Fibroblast of skin of abdomen (primary cell): ENCODE results near the gene ZNF516.

Experiments used
- DNase-seq: peaks from one replicate; pipeline ENCODE4 v3.0.0-alpha.2; 2013

The ZNF516 gene

DNA sequence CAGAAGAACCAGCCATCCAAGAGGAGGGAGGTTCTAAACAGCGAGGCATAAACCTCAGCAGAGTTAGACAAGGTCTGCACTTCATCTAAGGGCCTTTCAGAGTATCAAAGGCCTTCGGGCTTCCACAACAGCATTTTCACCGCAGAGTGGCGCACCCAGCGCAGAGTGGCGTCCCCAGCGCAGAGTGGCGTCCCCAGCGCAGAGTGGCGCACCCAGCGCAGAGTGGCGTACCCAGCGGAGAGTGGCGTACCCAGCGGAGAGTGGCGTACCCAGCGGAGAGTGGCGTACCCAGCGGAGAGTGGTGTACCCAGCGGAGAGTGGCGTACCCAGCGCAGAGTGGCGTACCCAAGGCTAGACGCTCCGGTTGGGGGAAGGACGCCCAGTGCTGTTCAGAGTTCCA lies 137.9 kb downstream of the ZNF516 start:
- no peak for DNase-seq

DNA sequence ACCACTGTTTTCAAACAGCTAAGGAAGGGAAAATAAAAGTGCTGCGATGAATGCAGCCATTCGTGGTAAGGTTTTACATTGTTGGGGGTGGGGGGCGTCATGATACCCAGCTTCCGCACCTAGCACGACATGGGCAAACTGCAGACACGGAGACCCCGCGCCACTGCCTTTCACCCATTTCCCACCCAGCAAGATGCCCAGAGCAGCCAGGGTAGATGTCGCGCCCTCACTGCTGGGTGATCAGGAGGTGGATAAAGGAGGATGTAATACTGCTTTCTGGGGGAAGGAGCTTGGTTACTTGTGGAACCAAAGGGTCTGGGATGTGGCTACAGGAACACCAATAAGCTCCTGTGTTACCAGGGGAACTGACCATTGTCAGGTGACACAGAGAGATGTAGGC lies 138.4 kb downstream of the ZNF516 start:
- DNase-seq = no peak

- DNase-seq = peak; percentile 65
Observed at GRCh38 chr18:76354348-76354747, 140.7 kb downstream of the ZNF516 start.

- no peak for DNase-seq
Observed at GRCh38 chr18:76353500-76353899, 141.5 kb downstream of the ZNF516 start.

GRCh38 chr18:76353046-76353445 lies 142.0 kb downstream of the ZNF516 start:
- DNase-seq = no peak

- DNase-seq = peak; percentile 89
Observed at GRCh38 chr18:76351961-76352581, 143.0 kb downstream of the ZNF516 start.

DNA sequence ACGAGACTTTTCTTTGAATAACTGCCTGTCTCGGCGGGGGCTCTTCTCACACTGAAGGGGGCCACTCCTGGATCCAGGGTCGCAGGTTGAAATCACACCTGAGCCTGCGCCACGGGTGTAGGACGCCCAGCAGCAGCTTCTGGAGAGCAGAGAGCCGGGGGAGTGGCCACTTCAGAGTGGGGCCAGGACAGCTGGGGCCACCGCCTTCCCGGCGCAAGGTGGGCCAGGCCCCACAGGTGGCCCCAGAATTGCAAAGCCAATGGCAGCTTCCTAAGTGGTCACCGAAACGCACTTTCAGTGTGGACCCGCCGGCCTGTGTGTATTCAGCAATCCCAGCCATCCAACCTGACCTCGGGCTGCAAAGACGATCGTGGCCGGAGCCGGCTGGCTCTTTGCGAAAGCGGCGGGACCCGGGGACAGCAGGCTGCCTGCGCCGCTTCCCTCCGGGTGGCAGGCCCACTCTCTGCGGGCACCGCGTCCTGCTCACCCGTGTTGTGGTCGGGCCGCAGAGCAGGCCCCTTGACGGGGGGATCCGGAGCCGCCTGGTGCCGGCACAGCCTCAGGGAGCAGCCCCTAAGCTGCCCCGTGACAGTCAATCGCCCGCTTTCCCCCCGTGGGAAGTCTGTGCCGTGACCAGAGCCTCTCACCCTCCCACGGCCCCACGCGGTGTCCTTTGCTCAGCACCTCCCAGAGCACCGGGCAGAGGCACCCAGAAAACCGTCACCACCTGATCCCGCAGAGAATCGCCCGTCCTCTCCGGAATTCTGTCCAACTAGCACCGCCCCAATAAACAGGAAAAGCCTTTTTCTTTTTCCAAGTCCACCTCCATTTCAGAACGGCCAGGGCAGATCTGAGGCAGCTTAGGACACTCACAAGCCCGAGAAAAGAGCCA lies 144.7 kb downstream of the ZNF516 start:
- DNase-seq = no peak

DNA sequence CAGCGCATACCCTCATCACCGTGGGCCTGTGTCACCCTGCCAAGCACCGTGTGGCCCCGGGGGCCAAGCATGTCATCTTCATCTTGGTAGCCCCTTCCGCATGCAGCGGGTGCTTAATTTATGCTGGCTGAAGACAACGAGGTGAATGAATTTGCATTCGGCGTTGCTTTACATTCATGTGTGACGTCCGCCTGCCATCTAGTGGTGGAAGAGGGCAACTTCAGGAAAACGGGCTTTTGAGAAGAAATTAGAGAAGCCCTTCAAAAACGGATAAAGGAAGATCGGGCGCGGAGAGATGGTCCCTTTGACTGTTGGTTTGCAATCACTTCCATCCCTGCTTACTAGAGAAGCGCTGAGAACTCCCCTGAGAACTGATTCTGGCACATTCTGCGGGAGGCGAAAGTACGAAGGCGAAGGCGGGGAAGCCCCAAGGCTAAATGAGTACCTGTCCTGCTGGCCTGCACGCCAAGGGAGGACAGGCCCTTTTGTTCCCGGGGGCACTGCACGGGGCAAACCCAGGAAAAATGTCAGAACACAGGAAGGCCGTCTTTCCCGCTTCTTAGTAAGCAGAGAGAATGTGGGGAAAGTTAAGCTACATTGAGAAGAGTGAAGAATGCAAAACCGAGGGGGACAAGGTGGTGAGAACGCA lies 145.9 kb downstream of the ZNF516 start:
- DNase-seq = peak; percentile 65

DNA sequence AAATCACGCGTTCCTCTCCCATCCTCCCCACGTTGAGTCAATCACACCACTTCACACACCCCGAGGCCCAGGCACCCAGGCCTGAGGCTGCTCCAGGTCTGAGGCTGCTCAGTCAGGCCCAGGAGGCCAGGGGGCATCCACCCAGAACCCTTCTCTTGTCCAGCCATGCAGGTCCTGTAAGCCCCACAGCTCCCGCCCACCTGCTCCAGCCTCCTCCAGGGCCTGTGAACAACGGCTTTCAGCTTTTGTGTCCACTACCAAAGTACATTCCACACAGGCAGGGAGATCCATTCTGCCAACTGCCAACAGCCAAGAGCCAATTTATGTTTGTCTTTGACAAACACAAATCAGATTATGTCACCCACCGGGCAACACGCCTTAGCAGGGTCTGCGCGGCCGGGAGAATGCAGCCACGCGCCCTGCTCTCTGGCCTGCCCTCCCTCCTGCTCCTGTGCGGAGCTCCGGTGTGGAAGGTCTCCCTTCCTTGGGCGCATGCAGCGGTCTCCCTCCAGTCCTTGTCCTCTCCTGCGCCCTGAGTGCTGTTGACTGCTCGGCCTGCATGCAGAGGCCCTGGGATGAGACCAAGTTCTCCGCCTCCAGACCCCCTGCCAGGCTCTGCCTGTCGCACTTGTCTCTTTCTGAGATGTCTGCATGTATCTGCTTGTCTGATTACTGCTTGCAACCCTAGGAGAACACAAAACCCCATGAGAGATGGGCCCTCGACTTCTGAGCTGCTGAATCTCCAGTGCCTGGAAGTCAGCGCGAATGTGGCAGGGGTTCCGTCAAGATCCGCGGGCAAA lies 146.6 kb downstream of the ZNF516 start:
- DNase-seq = no peak

- DNase-seq = no peak
Observed at GRCh38 chr18:76347341-76347740, 147.7 kb downstream of the ZNF516 start.

DNA sequence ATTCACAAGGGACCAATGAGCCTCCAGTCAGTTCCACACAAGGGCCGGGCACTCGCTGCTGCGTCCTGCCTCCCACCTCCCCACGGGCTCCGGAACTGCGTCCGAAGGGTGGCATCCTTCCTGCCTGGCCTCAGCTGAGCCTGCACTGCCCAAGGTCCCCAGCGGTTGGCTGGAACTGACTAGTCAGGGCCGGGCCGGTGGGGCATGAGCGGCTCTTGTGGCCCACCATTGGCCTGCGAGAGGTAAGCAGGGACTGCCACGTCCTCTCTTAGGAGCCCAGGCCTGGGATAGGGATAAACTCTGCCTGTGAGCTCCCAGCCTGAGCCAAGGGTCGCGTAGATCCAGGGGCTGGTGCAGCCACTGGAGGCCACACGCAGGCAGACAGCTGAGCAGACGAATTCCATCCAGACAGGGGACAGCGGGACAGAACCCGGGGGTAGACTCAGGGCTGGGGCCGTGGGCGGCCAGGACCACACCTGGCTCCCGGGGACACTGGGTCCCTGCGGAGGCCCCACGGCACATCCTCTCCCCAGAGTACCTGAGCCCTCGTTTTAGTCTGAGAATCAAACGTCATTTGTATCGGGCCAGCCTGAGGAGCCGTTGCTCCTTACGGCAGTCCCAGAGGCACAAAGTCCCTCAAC lies 148.4 kb downstream of the ZNF516 start:
- DNase-seq = no peak

DNA sequence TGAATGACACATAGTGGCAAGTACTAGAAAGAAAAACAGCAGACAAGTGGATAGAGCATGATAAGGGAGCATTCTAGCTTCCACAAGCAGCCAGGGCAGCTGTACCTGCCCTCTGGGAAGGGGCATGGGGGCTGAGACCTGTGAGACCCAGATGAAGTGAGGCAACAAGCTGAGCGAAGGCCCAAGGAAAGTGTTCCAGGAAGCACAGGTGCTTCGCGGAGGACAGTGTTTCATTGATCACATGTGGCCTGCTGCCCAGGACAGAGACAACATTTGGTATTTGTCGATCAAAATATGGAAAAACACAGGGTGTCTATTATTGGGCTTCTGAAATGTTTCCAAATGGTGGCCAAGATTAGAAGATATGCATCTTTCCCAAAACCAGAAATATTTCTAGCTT lies 149.1 kb downstream of the ZNF516 start:
- DNase-seq = no peak

- no peak for DNase-seq
Observed at GRCh38 chr18:76343938-76344569, 151.0 kb downstream of the ZNF516 start.

GRCh38 chr18:76340410-76340809 lies 154.6 kb downstream of the ZNF516 start:
- DNase-seq = no peak

DNA sequence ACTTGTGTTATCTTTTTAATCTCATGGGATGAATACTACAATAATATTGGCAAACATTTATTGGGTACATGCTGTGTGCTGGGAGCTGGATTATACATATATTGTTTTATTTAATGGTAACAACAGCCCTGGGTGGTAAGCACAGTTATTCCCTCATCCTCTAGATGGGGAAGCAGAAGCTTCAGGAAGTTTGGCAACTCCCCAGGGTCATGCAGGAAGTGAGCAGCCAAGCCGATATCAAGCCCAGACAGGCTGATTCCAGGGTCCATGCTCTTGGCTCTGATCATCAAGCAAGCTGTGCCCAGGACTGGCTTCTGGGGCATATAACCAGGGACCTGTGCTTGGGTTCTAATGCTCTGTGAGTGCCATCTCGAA lies 155.8 kb downstream of the ZNF516 start:
- no peak for DNase-seq

DNA sequence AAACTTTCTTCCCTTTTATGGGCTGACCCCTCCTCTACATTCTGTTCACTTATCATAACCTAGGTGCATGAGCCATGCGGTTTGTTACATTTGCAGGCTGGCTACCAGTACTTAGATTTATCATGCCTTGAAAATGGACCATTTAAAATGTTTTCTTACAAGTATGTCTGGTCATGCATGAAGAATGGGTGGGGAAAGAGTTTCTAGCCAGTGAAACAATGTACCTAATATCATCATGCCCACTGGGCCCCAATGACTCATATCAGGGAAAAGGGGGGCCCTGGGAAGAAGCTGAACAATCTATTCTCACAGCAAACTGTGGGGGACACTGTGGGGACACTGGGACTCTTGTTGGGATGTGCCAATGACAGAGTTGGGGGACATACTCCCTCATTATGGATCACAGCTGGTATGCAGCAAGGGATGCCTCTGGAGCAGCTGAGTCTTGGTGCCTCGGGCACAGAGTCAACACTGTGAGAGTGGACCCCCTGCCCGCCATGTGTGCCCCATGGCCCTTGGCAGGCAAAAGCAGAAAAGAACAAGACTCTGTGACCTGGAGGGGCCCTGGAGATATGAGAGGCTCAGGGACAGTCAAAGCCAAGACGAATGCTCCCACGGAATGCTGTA lies 156.3 kb downstream of the ZNF516 start:
- DNase-seq = no peak

DNA sequence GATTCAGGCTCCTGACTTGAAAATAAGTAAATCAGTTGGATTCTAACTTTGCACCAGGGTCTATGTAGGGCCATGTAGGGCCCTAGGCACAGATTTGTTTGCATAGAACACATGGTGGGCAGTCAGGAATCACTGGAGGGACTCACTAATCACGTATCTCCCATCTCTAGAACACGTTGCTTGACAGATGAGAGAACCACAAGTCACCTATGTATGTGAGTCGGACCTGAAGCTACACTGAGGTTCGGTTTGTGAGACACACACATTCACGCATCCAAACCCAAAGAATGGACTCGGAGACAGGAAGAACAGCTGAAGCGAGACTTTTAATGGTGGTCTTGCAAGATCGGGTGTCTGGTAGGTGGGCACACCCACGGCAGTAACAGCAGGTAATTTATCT lies 157.0 kb downstream of the ZNF516 start:
- DNase-seq = no peak

DNA sequence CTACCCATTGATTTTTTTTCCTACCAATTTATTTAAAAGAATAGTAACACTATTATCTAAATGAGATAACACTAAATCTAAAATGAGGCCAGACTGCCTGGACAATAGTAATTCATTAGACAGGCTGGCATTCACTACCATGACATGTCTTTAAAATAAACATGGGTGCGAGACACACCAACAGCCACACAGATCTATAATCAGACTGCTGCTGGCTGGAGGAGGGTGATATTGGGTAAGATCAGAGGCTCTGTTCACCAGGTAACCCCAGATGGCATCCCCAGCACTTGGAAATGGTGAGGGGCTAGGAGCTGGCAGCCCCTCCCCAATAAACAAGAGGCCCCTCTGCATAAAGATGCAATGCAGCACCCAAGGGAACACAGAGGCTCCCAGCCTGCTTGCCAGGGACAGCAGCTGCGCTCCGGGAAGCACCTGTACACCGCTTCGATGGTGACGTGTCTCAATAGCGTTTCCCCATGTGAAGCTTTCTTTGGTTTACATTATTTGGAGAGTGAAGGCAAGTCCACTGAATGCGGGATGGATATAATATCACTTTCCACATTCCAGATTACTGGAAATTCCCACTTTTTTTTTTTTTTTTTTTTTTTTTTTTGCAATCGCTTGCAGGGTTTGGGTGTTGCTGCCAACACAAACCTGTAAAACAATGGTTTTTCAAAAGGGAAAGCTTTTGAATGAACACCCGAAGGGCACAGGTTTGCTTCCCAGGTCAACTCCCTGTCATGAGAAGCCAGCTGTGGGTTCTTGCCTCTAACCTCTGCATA lies 159.0 kb downstream of the ZNF516 start:
- no peak for DNase-seq

DNA sequence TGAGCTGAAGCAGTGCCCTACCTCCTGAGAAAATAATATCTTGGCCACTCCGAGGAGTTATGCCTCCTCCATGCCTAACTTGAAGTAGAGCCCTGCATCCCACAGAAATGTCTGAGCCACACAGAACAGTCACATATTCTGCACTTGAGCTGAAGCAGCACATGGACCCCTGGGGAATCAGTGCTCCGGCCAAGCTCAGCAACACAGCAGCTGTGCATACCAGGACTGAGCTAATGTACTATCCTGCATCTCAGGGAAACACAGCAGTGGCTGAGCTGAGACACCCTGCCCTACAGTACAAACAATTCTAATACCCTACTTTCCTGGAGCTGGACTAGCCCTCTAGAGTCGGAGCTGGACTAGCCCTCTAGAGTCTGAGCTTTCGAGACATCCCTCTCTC lies 166.9 kb downstream of the ZNF516 start:
- DNase-seq = no peak

GRCh38 chr18:76323891-76324290 lies 171.2 kb downstream of the ZNF516 start:
- DNase-seq = no peak

GRCh38 chr18:76322686-76323085 lies 172.4 kb downstream of the ZNF516 start:
- no peak for DNase-seq
